Naive thymus-derived CD4-positive, alpha-beta T cell (primary cell): Measurements from ENCODE around the gene GRAMD1B. TPM values are rescaled to one million over a fixed set of nuclear protein-coding genes. Genes with fewer than 3 reads are reported as not detected.

Source experiments
- ATAC-seq: fragments of 150-1000 bp; cut with Tn5 transposase; 2 replicates; pipeline ENCODE4 v1.10.0; 2021; ENCODE audit warnings: mild to moderate bottlenecking, moderate library complexity
- CTCF ChIA-PET: fragments of 350-600 bp; sonication (Branson Sonifier 250); formaldehyde crosslinking; loops from one replicate; lab custom pipeline; 2021; ENCODE audit warnings: antibody characterized with exemption; lab: Charles Lee
- POLR2A ChIA-PET: fragments of 350-600 bp; sonication (Branson Sonifier 250); formaldehyde crosslinking; loops from one replicate; lab custom pipeline; 2021; ENCODE audit warnings: antibody characterized with exemption, inconsistent platforms; lab: Charles Lee
- DNase-seq, 9 donors: peaks; one replicate each; pipeline versions ENCODE4 v3.0.0 to v3.0.0-alpha.2; 2020 to 2022; ENCODE audit warnings: mixed read lengths in 1 of 9
- H3K27ac ChIP-seq: one replicate; pipeline ENCODE4 v1.7.0; 2013; ENCODE audit warnings: mild to moderate bottlenecking, low read depth, low read length, moderate library complexity
- H3K27me3 ChIP-seq, 2 donors: one replicate each; pipeline ENCODE4 v1.7.0; 2013; ENCODE audit warnings: low read length in 2 of 2, mild to moderate bottlenecking in 2 of 2, moderate library complexity in 2 of 2; ENCODE audit not compliant: control insufficient read depth in 2 of 2, insufficient read depth in 2 of 2
- H3K36me3 ChIP-seq, 3 experiments: 1 replicate in 2 of 3; 2 replicates in 1 of 3; pipeline ENCODE4 v1.7.0; 2013; ENCODE audit warnings: low read length in 3 of 3, mild to moderate bottlenecking in 3 of 3, moderate library complexity in 1 of 3; ENCODE audit not compliant: insufficient read depth in 3 of 3, control insufficient read depth in 2 of 3
- H3K4me1 ChIP-seq, 2 donors: one replicate each; pipeline ENCODE4 v1.7.0; 2013; ENCODE audit warnings: low read length in 2 of 2, mild to moderate bottlenecking in 2 of 2, moderate library complexity in 1 of 2; ENCODE audit not compliant: control insufficient read depth in 2 of 2, insufficient read depth in 2 of 2
- H3K4me3 ChIP-seq: 2 replicates; pipeline ENCODE4 v1.7.0; 2013; ENCODE audit warnings: mild to moderate bottlenecking, low read length
- H3K9me3 ChIP-seq, 3 experiments: 1 replicate in 2 of 3; 2 replicates in 1 of 3; pipeline ENCODE4 v1.7.0; 2013; ENCODE audit warnings: low read length in 3 of 3; ENCODE audit not compliant: control insufficient read depth in 2 of 3
- H3K27ac Mint-ChIP-seq, 9 donors: one replicate each; pipeline ENCODE4 v1.8.0; 2020 to 2022; ENCODE audit warnings: mixed read lengths in 9 of 9, mild to moderate bottlenecking in 8 of 9, moderate library complexity in 5 of 9, inconsistent platforms in 2 of 9
- H3K27me3 Mint-ChIP-seq, 5 donors: one replicate each; pipeline ENCODE4 v1.8.0; 2021 to 2022; ENCODE audit warnings: mixed read lengths in 5 of 5, mild to moderate bottlenecking in 1 of 5
- H3K36me3 Mint-ChIP-seq, 5 donors: one replicate each; pipeline ENCODE4 v1.8.0; 2020 to 2022; ENCODE audit warnings: mixed read lengths in 5 of 5, mild to moderate bottlenecking in 3 of 5, inconsistent platforms in 1 of 5
- H3K4me1 Mint-ChIP-seq, 7 donors: one replicate each; pipeline ENCODE4 v1.8.0; 2020 to 2022; ENCODE audit warnings: mixed read lengths in 7 of 7, mild to moderate bottlenecking in 3 of 7, inconsistent platforms in 1 of 7
- H3K4me3 Mint-ChIP-seq, 10 donors: one replicate each; pipeline ENCODE4 v1.8.0; 2020 to 2022; ENCODE audit warnings: mild to moderate bottlenecking in 10 of 10, mixed read lengths in 10 of 10, moderate library complexity in 6 of 10, inconsistent platforms in 2 of 10
- H3K9me3 Mint-ChIP-seq, 11 donors: one replicate each; pipeline ENCODE4 v1.8.0; 2020 to 2022; ENCODE audit warnings: mixed read lengths in 11 of 11, mild to moderate bottlenecking in 4 of 11, inconsistent platforms in 1 of 11, moderate library complexity in 1 of 11
- intact Hi-C, 2 donors: fragments of 100-400 bp; cut with micrococcal nuclease; formaldehyde crosslinking; loops; one replicate each; pipeline ENCODE4 v1.15.1; 2023
- polyA plus RNA-seq, 2 donors: library from polyadenylated mRNA; unstranded; fragments of 300-500 nt; fragmentation: Illumina TruSeq; gene quantifications; one replicate each; pipeline ENCODE4 v1.2.3, GENCODE V29; 2021
- total RNA-seq, 6 experiments: library from RNA in 5 of 6; stranded (reverse) in 5 of 6; gene quantifications; 1 replicate in 5 of 6; 2 replicates in 1 of 6; pipeline ENCODE4 v1.2.3 and lab custom pipeline; 2021 to 2026

Gene GRAMD1B
- total and polyA plus RNA-seq, 7 experiments from 2014 or later = 1.7 to 88.9 (median 10.0) TPM

- Mint-ChIP-seq H3K4me3 (no peak overlapping the region), H3K27me3 (no peaks in the 10 kb centered on the region), H3K36me3 (peaks cover 0 to 3% (median 0%) of the 10 kb centered on the region in 5 donors), H3K27ac (no peak overlapping the region), H3K4me1 (peaks cover 0 to 36% (median 0%) of the 10 kb centered on the region in 7 donors), H3K9me3 (peaks cover 0 to 1% (median 0%) of the 10 kb centered on the region in 11 donors)
- Histone ChIP-seq H3K4me3 (no peak overlapping the region), H3K36me3 (no peaks in the 10 kb centered on the region), H3K27ac (no peak overlapping the region), H3K27me3 (no peaks in the 10 kb centered on the region), H3K4me1 (no peaks in the 10 kb centered on the region), H3K9me3 (no peaks in the 10 kb centered on the region)
- ChIA-PET CTCF (interaction anchor here (1.1 kb wide), 1 partner anchor 31 kb away, joined by 3 read pairs; no protein-coding TSS in a partner anchor), POLR2A (no interaction called here)
- DNase-seq (no peak), ATAC-seq (no peak)
- intact Hi-C loops = no loop called here
Observed at GRCh38 chr11:123545726-123546270, 115.7 kb downstream of the GRAMD1B start.

- Mint-ChIP-seq H3K36me3 (peaks cover 0 to 3% (median 0%) of the 10 kb centered on the region in 5 donors), H3K9me3 (peaks cover 0 to 1% (median 0%) of the 10 kb centered on the region in 11 donors), H3K27me3 (no peaks in the 10 kb centered on the region), H3K27ac (no peak overlapping the region), H3K4me3 (no peak overlapping the region), H3K4me1 (peaks cover 0 to 36% (median 0%) of the 10 kb centered on the region in 7 donors)
- DNase-seq = no peak
- Histone ChIP-seq H3K4me3 (no peak overlapping the region), H3K9me3 (no peaks in the 10 kb centered on the region), H3K27me3 (no peaks in the 10 kb centered on the region), H3K36me3 (no peaks in the 10 kb centered on the region), H3K4me1 (no peaks in the 10 kb centered on the region), H3K27ac (no peak overlapping the region)
- ChIA-PET CTCF (interaction anchor here (1.1 kb wide), 1 partner anchor 30 kb away, joined by 3 read pairs; no protein-coding TSS in a partner anchor), POLR2A (no interaction called here)
- no peak for ATAC-seq
- intact Hi-C loops = no loop called here
Observed at GRCh38 chr11:123546515-123546914, 116.4 kb downstream of the GRAMD1B start.

- intact Hi-C loops = no loop called here
- ChIA-PET CTCF (no interaction called here), POLR2A (no interaction called here)
- no peak for DNase-seq
- H3K4me3 ChIP-seq = no peak overlapping the region
- H3K9me3 ChIP-seq = no peaks in the 10 kb centered on the region
- no peak overlapping the region for H3K27ac ChIP-seq
- Mint-ChIP-seq H3K4me3 (no peak overlapping the region), H3K4me1 (peaks cover 0 to 36% (median 0%) of the 10 kb centered on the region in 7 donors), H3K9me3 (peaks cover 0 to 1% (median 0%) of the 10 kb centered on the region in 11 donors), H3K36me3 (peaks cover 0 to 2% (median 0%) of the 10 kb centered on the region in 5 donors), H3K27ac (no peak overlapping the region), H3K27me3 (no peaks in the 10 kb centered on the region)
- peak; percentile 64 for ATAC-seq
- no peaks in the 10 kb centered on the region for H3K4me1 ChIP-seq
- H3K36me3 ChIP-seq = no peaks in the 10 kb centered on the region
- no peaks in the 10 kb centered on the region for H3K27me3 ChIP-seq
Observed at GRCh38 chr11:123547180-123547579, 117.1 kb downstream of the GRAMD1B start.

GRCh38 chr11:123548774-123549173, 118.7 kb downstream of the GRAMD1B start:
- Mint-ChIP-seq H3K27me3 (no peaks in the 10 kb centered on the region), H3K27ac (no peak overlapping the region), H3K4me1 (peaks cover 0 to 29% (median 0%) of the 10 kb centered on the region in 7 donors), H3K4me3 (no peak overlapping the region), H3K9me3 (peaks cover 0 to 1% (median 0%) of the 10 kb centered on the region in 11 donors), H3K36me3 (no peaks in the 10 kb centered on the region)
- Histone ChIP-seq H3K4me3 (no peak overlapping the region), H3K4me1 (no peaks in the 10 kb centered on the region), H3K9me3 (no peaks in the 10 kb centered on the region), H3K36me3 (no peaks in the 10 kb centered on the region), H3K27ac (no peak overlapping the region), H3K27me3 (no peaks in the 10 kb centered on the region)
- intact Hi-C loops = no loop called here
- DNase-seq = no peak
- no peak for ATAC-seq
- POLR2A ChIA-PET = no interaction called here
- CTCF ChIA-PET = no interaction called here

- Histone ChIP-seq H3K4me1 (no peaks in the 10 kb centered on the region), H3K4me3 (no peak overlapping the region), H3K27me3 (no peaks in the 10 kb centered on the region), H3K36me3 (no peaks in the 10 kb centered on the region), H3K27ac (no peak overlapping the region), H3K9me3 (no peaks in the 10 kb centered on the region)
- intact Hi-C loops = loop anchor here in 1 of 2 donors (10.0 kb wide), 2 partner anchors 245 to 445 kb away; no protein-coding TSS in a partner anchor
- ATAC-seq (no peak), DNase-seq (peak in 1 of 9 donors; percentile 27)
- H3K27ac Mint-ChIP-seq = peak overlapping the region in 1 of 9 donors; percentile 60
- CTCF ChIA-PET = no interaction called here
- no peaks in the 10 kb centered on the region for H3K36me3 Mint-ChIP-seq
- no peak overlapping the region for H3K4me3 Mint-ChIP-seq
- POLR2A ChIA-PET = no interaction called here
- H3K9me3 Mint-ChIP-seq = peaks cover 0 to 1% (median 0%) of the 10 kb centered on the region in 11 donors
- no peaks in the 10 kb centered on the region for H3K27me3 Mint-ChIP-seq
- H3K4me1 Mint-ChIP-seq = peaks cover 0 to 37% (median 0%) of the 10 kb centered on the region in 7 donors
Observed at GRCh38 chr11:123549926-123550917, 120.2 kb downstream of the GRAMD1B start.

- Mint-ChIP-seq H3K4me1 (peaks cover 0 to 34% (median 0%) of the 10 kb centered on the region in 7 donors), H3K27me3 (no peaks in the 10 kb centered on the region), H3K4me3 (no peak overlapping the region), H3K27ac (no peak overlapping the region), H3K9me3 (peaks cover 0 to 1% (median 0%) of the 10 kb centered on the region in 11 donors), H3K36me3 (no peaks in the 10 kb centered on the region)
- Histone ChIP-seq H3K36me3 (no peaks in the 10 kb centered on the region), H3K27ac (no peak overlapping the region), H3K27me3 (no peaks in the 10 kb centered on the region), H3K9me3 (no peaks in the 10 kb centered on the region), H3K4me1 (no peaks in the 10 kb centered on the region), H3K4me3 (no peak overlapping the region)
- ChIA-PET CTCF (no interaction called here), POLR2A (no interaction called here)
- no peak for DNase-seq
- intact Hi-C loops = loop anchor here in 1 of 2 donors (10.0 kb wide), 2 partner anchors 246 to 446 kb away; no protein-coding TSS in a partner anchor
- ATAC-seq = no peak
Observed at GRCh38 chr11:123551079-123551478, 121.0 kb downstream of the GRAMD1B start.
